Esophagus squamous epithelium (tissue), 5 donors: Measurements from ENCODE around the gene DNM3. TPM values are rescaled to one million over a fixed set of nuclear protein-coding genes. Genes with fewer than 3 reads are reported as not detected.

Experiments
- DNase-seq: peaks from one replicate; lab custom pipeline; 2025; lab: John Stamatoyannopoulos, UW
- H3K27ac ChIP-seq, 4 donors: fragments of 200-600 bp; sonication (generic); one replicate each; pipeline ENCODE4 v1.5.1; 2016 to 2019; ENCODE audit warnings: mild to moderate bottlenecking in 1 of 4
- H3K27me3 ChIP-seq, 4 donors: fragments of 200-600 bp; sonication (generic); 1 replicate in 3 of 4; 2 replicates in 1 of 4; pipeline versions ENCODE4 v1.5.1 to v1.6.0; 2017 to 2021; ENCODE audit warnings: antibody characterized with exemption in 1 of 4
- H3K36me3 ChIP-seq, 3 donors: fragments of 200-600 bp; sonication (generic); one replicate each; pipeline ENCODE4 v1.5.1; 2016 to 2019
- H3K4me1 ChIP-seq, 3 donors: fragments of 200-600 bp; sonication (generic); one replicate each; pipeline ENCODE4 v1.5.1; 2017 to 2019
- H3K4me3 ChIP-seq, 4 donors: fragments of 200-600 bp; sonication (generic); 1 replicate in 3 of 4; 2 replicates in 1 of 4; pipeline ENCODE4 v1.5.1; 2016 to 2019; ENCODE audit warnings: mild to moderate bottlenecking in 2 of 4, moderate library complexity in 1 of 4
- H3K9me3 ChIP-seq, 3 donors: fragments of 200-600 bp; sonication (generic); one replicate each; pipeline ENCODE4 v1.5.1; 2016 to 2019
- CTCF ChIP-seq, 6 experiments: fragments of 450-650 bp in 4 of 6; fragments of 200-600 bp in 2 of 6; sonication (generic) in 2 of 6; IDR thresholded peaks; one replicate each; pipeline ENCODE4 v1.5.1; 2016 to 2019; ENCODE audit warnings: antibody characterized with exemption in 6 of 6, mild to moderate bottlenecking in 4 of 6, moderate library complexity in 4 of 6
- POLR2A ChIP-seq, 4 donors: fragments of 450-650 bp; IDR thresholded peaks; one replicate each; pipeline ENCODE4 v1.6.1; 2017; ENCODE audit warnings: antibody characterized with exemption in 4 of 4, mild to moderate bottlenecking in 4 of 4, moderate library complexity in 3 of 4
- WGBS, 2 donors: methylation state at CpG; one replicate each; pipeline ENCODE4 v1.1.5; 2018; 5-methylcytosine and 5-hydroxymethylcytosine counted together
- intact Hi-C: fragments of 100-400 bp; cut with DNase I; formaldehyde crosslinking; loops from one replicate; pipeline ENCODE4 v1.15.0; 2022
- total RNA-seq, 4 donors: library from RNA; depleted of rRNA; stranded (reverse); fragments of >200 nt; gene quantifications; one replicate each; pipeline ENCODE4 v1.1.0, GENCODE V29; 2016
- donor health status: DM: yes; HTN: yes; CAD: no.

Gene DNM3
- total RNA-seq, 4 donors from 2014 or later = 0.91 to 3.2 (median 1.8) TPM

GRCh38 chr1:171884475-171884874, 43.2 kb downstream of the DNM3 start:
- no peaks in the 10 kb centered on the region for H3K36me3 ChIP-seq
- H3K4me1 ChIP-seq = no peaks in the 10 kb centered on the region
- H3K27me3 ChIP-seq = no peaks in the 10 kb centered on the region
- no peak overlapping the region for H3K27ac ChIP-seq
- intact Hi-C loops = no loop called here
- no peak overlapping the region for H3K4me3 ChIP-seq
- no peaks in the 10 kb centered on the region for H3K9me3 ChIP-seq
- TF ChIP-seq POLR2A (IDR thresholded peaks at IDR 0.05) = no peak
- no peak for TF ChIP-seq CTCF (IDR thresholded peaks at IDR 0.05)
- no peak for DNase-seq
- WGBS, 2 donors = 45% methylated on average over 1 of the region's 1 CpG; no CpG with 5 or more reads in 1 of the 2 donors

GRCh38 chr1:171890131-171890530, 48.8 kb downstream of the DNM3 start:
- DNase-seq = no peak
- Histone ChIP-seq H3K9me3 (no peaks in the 10 kb centered on the region), H3K27me3 (no peaks in the 10 kb centered on the region), H3K36me3 (no peaks in the 10 kb centered on the region), H3K4me3 (no peak overlapping the region), H3K27ac (no peak overlapping the region), H3K4me1 (no peaks in the 10 kb centered on the region)
- TF ChIP-seq CTCF (IDR thresholded peaks at IDR 0.05) (no peak), POLR2A (IDR thresholded peaks at IDR 0.05) (no peak)
- 50 to 80% methylated on average over 1 of the region's 1 CpG for WGBS, 2 donors
- intact Hi-C loops = no loop called here

GRCh38 chr1:171896936-171897703, 55.8 kb downstream of the DNM3 start:
- 75 to 97% methylated on average over 2 of the region's 2 CpGs for WGBS, 2 donors
- Histone ChIP-seq H3K27me3 (no peaks in the 10 kb centered on the region), H3K36me3 (no peaks in the 10 kb centered on the region), H3K9me3 (no peaks in the 10 kb centered on the region), H3K4me3 (no peak overlapping the region), H3K27ac (no peak overlapping the region), H3K4me1 (peaks cover 0 to 15% (median 0%) of the 10 kb centered on the region in 3 donors)
- intact Hi-C loops = no loop called here
- TF ChIP-seq POLR2A (IDR thresholded peaks at IDR 0.05) (no peak), CTCF (IDR thresholded peaks at IDR 0.05) (no peak)
- no peak for DNase-seq

- 20 to 40% methylated on average over 5 to 9 of the region's 9 CpGs for whole genome bisulfite sequencing, 2 donors
- no peak overlapping the region for H3K27ac ChIP-seq
- peaks cover 0 to 22% (median 0%) of the 10 kb centered on the region in 3 donors for H3K4me1 ChIP-seq
- intact Hi-C loops = no loop called here
- no peaks in the 10 kb centered on the region for H3K9me3 ChIP-seq
- H3K36me3 ChIP-seq = no peaks in the 10 kb centered on the region
- no peak for DNase-seq
- no peak for TF ChIP-seq POLR2A (IDR thresholded peaks at IDR 0.05)
- TF ChIP-seq CTCF (IDR thresholded peaks at IDR 0.05) = no peak
- H3K4me3 ChIP-seq = no peak overlapping the region
- no peaks in the 10 kb centered on the region for H3K27me3 ChIP-seq
These were observed 57.6 kb downstream of the DNM3 start for GRCh38 chr1:171898941-171899340.

GRCh38 chr1:171899838-171900237, 58.5 kb downstream of the DNM3 start:
- DNase-seq = no peak

More at GRCh38 chr1:171899838-171900237, 58.5 kb downstream of the DNM3 start:
- no peaks in the 10 kb centered on the region for H3K27me3 ChIP-seq
- no peak overlapping the region for H3K4me3 ChIP-seq
- 78 to 92% methylated on average over 5 of the region's 5 CpGs for WGBS, 2 donors
- H3K4me1 ChIP-seq = peaks cover 0 to 22% (median 0%) of the 10 kb centered on the region in 3 donors
- TF ChIP-seq POLR2A (IDR thresholded peaks at IDR 0.05) (no peak), CTCF (IDR thresholded peaks at IDR 0.05) (no peak)
- intact Hi-C loops = no loop called here
- no peak overlapping the region for H3K27ac ChIP-seq
- H3K9me3 ChIP-seq = no peaks in the 10 kb centered on the region
- H3K36me3 ChIP-seq = no peaks in the 10 kb centered on the region
